Stimulated activated CD4-positive, alpha-beta T cell treated with anti-CD3 and anti-CD28 coated beads, TNF-alpha, amount 100 ng/mL, for 24 hours (primary cell): Measurements from ENCODE around the gene SNRNP25.

ENCODE experiments used
- DNase-seq, 3 experiments: peaks; one replicate each; pipeline ENCODE4 v3.0.0-alpha.2; 2020; ENCODE audit warnings: low read depth in 3 of 3

Gene SNRNP25

GRCh38 chr16:77273-77806 lies 23.7 kb downstream of the SNRNP25 start:
- DNase-seq = peak in 1 of 3 experiments; percentile 26

- peak; percentile 69 to 85 (median 70) for DNase-seq
These were observed 24.3 kb downstream of the SNRNP25 start, which contains the start of gene MPG for GRCh38 chr16:77807-78443. Gene MPG, plus strand, starts transcription at chr16:78225. Its CDS starts 85 bp downstream, at chr16:78310.

DNA sequence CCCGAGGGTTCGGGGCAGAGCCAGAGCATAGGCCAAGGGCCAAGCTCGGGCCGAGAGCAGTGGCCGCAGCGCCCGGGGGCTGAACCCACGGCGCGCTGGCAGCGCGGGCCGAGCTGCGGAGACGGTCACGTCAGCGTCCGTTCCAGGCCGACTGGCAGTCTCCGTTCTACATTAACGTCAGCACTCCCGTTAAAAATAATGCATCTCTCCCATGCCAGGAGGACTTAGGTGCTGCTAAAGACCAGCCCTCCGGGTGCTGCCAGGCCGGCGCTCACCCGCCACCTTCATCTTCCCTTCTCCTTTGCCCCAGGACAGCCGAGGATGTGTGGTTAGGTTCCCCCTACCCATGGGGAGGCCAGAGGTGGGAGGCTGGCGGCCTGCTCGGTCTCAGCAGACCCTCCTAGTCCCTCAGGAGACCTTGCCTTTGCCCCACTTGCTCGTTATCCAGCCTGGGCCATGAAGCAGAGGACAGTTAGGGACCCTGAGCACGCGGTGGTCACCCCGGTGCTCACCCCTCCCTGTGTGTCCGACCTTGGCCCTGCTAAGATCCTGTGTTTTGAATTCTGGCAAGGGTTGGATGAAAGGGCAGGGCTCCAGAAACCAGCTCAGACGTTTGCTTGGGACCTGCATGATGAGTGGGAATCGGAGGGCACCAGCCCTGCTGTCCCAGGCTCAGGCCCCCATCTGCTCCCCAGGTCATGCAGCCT lies 25.0 kb downstream of the SNRNP25 start:
- no peak for DNase-seq

DNA sequence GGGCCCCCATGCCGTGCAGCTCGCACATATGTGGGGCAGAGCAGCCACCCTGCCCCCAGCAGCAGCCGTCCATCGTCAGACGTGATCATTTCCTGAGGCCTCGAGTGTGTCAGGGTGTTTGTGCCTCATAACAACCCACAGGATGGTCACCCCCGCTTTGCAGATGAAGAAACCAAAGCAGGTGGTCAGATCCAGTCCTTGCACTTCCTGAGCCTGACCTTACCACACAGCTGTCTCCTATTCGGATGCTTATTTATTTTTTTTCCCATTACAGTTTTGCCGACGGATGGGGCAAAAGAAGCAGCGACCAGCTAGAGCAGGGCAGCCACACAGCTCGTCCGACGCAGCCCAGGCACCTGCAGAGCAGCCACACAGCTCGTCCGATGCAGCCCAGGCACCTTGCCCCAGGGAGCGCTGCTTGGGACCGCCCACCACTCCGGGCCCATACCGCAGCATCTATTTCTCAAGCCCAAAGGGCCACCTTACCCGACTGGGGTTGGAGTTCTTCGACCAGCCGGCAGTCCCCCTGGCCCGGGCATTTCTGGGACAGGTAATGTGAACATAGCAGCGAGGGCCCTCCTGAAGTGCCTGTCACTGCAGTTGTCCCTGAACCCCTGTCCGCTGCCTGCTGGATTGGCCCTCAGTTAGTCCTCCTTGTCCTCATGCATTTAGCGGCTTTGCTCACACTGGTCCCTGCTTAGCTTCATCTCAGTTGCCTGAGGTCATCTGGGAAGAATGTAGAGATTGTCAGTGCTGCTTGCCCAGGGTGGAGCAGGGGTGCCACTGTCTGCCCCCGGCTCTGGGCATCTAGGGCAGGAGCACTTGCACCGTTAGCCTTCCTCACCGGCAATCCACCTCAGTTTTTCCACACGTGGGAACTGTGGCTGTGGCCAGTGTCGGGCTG lies 25.8 kb downstream of the SNRNP25 start:
- no peak for DNase-seq

GRCh38 chr16:83060-83603 lies 29.5 kb downstream of the SNRNP25 start:
- DNase-seq = no peak

- no peak for DNase-seq
These were observed 30.4 kb downstream of the SNRNP25 start for GRCh38 chr16:83781-84615.

DNA sequence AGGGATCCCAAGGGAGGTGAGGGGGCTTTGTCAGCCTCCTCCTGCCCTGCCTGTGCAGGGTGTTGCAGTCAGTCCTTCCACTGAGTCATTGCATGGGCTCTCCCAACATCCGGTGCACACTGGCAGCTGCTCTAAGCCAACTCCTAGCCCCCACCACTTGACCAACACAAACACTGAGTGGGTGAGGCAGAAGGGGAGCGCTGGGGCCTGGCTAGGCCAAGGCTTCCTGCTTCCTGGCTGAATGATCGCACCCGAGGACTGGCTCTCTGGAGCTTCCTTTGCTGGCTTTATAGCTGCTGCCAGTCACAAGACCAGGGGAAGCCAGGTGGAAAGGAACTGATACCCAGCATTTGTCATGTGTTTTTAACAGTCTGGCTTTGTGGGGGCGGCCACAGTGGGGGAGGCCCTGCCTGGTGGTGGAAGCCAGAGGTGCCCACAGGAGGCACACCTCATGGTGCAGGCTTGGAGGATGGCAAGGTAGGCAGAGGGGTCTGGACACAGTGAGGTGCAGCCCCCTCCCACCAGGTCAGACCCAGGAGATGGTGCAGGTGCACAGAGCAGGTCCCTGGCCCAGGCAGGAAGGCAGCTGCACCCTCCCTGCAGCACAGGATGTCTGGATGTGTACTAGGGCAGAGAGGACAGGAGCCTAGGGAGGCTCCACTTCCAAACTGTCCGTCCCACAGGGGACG lies 31.2 kb downstream of the SNRNP25 start:
- peak in 2 of 3 experiments; percentile 21 to 61 for DNase-seq

- DNase-seq = no peak
These were observed 31.8 kb downstream of the SNRNP25 start for GRCh38 chr16:85407-85782.

DNA sequence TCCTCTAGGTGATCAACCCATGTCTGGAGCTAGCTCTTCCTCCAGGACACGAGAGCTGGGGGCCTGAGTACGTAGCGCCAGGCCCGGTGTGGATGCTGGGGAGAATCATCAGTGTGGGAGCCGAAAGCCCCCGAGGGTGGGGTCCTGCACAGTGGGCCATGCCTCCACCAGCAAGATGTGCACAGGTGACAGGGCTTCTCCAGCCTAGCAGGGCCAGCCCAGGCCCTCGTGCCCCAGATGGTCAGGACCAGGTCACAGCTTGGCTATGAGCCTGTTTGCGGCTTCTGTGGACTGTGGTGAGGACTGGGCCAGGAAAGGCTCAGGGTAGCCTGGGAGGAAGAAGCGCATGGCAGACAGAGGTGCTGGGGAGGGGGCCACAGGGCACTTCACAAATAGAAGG lies 32.2 kb downstream of the SNRNP25 start:
- DNase-seq = no peak

GRCh38 chr16:86483-86952 lies 32.9 kb downstream of the SNRNP25 start:
- DNase-seq = no peak

DNA sequence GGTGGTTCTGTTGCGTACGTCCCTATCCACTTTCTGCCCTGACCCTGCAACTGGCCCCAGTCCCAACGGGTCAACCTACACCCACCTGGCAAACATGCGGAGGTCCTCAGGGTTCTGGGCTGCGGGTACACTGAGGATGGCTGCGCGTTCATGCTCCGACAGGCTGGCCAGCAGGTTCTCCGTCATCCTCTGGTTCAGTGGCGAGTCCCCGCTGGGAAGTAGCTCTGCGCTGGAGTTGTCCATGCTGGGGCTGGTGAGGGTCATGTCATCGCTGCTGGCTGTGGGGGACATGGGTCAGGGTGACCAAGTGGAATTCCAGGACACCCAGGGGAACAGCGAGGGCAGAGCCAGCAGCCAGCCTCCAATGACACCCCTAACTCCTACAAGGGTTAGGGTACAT lies 35.0 kb downstream of the SNRNP25 start:
- DNase-seq = no peak

- no peak for DNase-seq
These were observed 36.0 kb downstream of the SNRNP25 start for GRCh38 chr16:89391-90302.

- no peak for DNase-seq
These were observed 37.9 kb downstream of the SNRNP25 start for GRCh38 chr16:91484-91883.

- no peak for DNase-seq
These were observed 39.1 kb downstream of the SNRNP25 start for GRCh38 chr16:92431-93339.

GRCh38 chr16:94918-95265 lies 41.3 kb downstream of the SNRNP25 start:
- DNase-seq = no peak

GRCh38 chr16:96935-97381 lies 43.3 kb downstream of the SNRNP25 start:
- DNase-seq = peak; percentile 75 to 87 (median 80)

DNA sequence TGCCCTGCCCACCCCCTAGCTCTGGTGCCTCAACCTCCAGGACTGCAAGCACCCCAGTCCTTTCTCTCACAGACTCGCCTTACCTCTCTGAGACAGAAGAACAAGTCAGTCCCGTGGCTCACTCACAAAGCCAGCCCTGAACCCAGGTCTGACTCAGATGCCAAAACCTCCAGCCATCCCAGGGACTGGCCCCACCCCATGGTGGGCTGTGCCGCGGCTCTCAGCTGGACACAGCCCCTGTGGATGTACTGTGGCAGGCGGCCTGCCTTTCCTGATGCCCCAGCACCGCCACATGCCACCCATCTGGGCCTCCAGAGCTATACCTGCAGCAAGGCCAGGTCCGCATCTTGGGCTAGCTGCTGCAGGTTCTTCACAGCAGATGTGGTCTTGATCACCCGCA lies 44.2 kb downstream of the SNRNP25 start:
- no peak for DNase-seq

DNA sequence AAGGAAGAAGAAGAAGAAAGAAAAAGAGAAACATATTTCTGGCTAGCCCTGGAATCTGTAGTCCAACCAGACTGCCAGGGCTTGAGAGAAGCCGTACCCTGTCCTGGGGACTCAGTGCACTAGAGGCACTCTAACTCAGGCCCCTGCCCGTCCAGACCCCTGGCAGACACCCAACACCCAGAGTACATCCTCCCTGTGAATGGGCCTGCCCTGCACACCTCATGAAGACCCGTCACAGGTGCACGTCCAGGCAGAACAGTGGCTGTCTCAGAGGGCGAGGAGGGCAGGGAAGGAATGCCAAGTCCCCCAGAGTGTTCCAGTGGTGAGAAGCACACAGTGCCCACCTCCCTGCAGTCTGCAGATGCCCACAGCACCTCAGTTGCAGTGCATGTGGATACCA lies 47.4 kb downstream of the SNRNP25 start:
- no peak for DNase-seq
